HG02870 (cell line): ENCODE measurements around the gene GPRC5D.

Source experiments
- ATAC-seq: cut with Tn5 transposase; IDR thresholded peaks from one replicate; pipeline ENCODE4 v1.9.1; 2021; ENCODE audit warnings: mild to moderate bottlenecking, moderate library complexity; ENCODE audit not compliant: unreplicated experiment

The GPRC5D gene

GRCh38 chr12:12938541-12938940 is 13.4 kb downstream of the GPRC5D start:
- ATAC-seq: no peak

- no peak for ATAC-seq
Observed at GRCh38 chr12:12936983-12937491, 14.9 kb downstream of the GPRC5D start.

GRCh38 chr12:12934556-12934955 is 17.4 kb downstream of the GPRC5D start:
- ATAC-seq: no peak

- ATAC-seq: no peak
Observed at GRCh38 chr12:12933742-12934141, 18.2 kb downstream of the GPRC5D start.

- ATAC-seq: no peak
Observed at GRCh38 chr12:12930633-12931219, 21.2 kb downstream of the GPRC5D start.

- ATAC-seq: no peak
Observed at GRCh38 chr12:12929696-12930095, 22.3 kb downstream of the GPRC5D start.

GRCh38 chr12:12927211-12928079 is 24.5 kb downstream of the GPRC5D start:
- no peak for ATAC-seq

GRCh38 chr12:12926571-12927071 is 25.3 kb downstream of the GPRC5D start:
- ATAC-seq: no peak

GRCh38 chr12:12925388-12925787 is 26.6 kb downstream of the GPRC5D start:
- no peak for ATAC-seq

- ATAC-seq: no peak
Observed at GRCh38 chr12:12924169-12924568, 27.8 kb downstream of the GPRC5D start.

GRCh38 chr12:12922978-12923377 is 29.0 kb downstream of the GPRC5D start:
- no peak for ATAC-seq

GRCh38 chr12:12922191-12922616 is 29.8 kb downstream of the GPRC5D start:
- ATAC-seq: no peak

GRCh38 chr12:12919666-12920435 is 32.1 kb downstream of the GPRC5D start:
- no peak for ATAC-seq

GRCh38 chr12:12918781-12919389 is 33.1 kb downstream of the GPRC5D start:
- ATAC-seq: no peak

- no peak for ATAC-seq
Observed at GRCh38 chr12:12917517-12917916, 34.5 kb downstream of the GPRC5D start.

GRCh38 chr12:12916135-12916944 is 35.6 kb downstream of the GPRC5D start:
- peak; percentile 89 for ATAC-seq

GRCh38 chr12:12915656-12916055 is 36.3 kb downstream of the GPRC5D start:
- no peak for ATAC-seq

GRCh38 chr12:12912711-12913110 is 39.3 kb downstream of the GPRC5D start:
- ATAC-seq: no peak

- no peak for ATAC-seq
Observed at GRCh38 chr12:12909995-12910420, 42.0 kb downstream of the GPRC5D start.
